Right lobe of liver (tissue), 4 donors: ENCODE results near the gene KIF9.

ENCODE experiments used
- CTCF ChIP-seq, 4 donors: fragments of 200-600 bp in 3 of 4; fragments of 450-650 bp in 1 of 4; IDR thresholded peaks; one replicate each; pipeline versions ENCODE4 v1.5.1 to v1.8.0; 2016 to 2022; ENCODE audit warnings: antibody characterized with exemption in 4 of 4, mild to moderate bottlenecking in 2 of 4
- POLR2A ChIP-seq: fragments of 450-650 bp; IDR thresholded peaks from one replicate; pipeline ENCODE4 v1.6.1; 2017; ENCODE audit warnings: antibody characterized with exemption, mild to moderate bottlenecking
- donor health status: DM: no; HTN: no; CAD: no.
- donor health status: DM: no; HTN: no; CAD: no.
- donor health status: DM: no; HTN: yes; CAD: no.

- TF ChIP-seq POLR2A (no peak), CTCF (IDR thresholded peaks at IDR 0.05) (no peak)
Measured at GRCh38 chr3:47296562-47297302, 14.1 kb upstream of the KIF9 start.
